K562 (cell line): ENCODE measurements around the gene CRTC3. TPM values are rescaled to one million over a fixed set of nuclear protein-coding genes. Genes with fewer than 3 reads are reported as not detected.

Experiments used
- ATAC-seq: fragments of 200-7000 bp; cut with Tn5 transposase; 3 replicates; pipeline ENCODE4 v1.9.1; 2020; ENCODE audit warnings: moderate library complexity
- BruUV-seq: library from RNA; stranded (reverse); fragments of 400-500 nt; replicated peaks from 2 replicates; lab custom pipeline; 2021; lab: Mats Ljungman, UMichigan
- CTCF ChIA-PET: fragments of 300-600 bp; formaldehyde crosslinking; extraction: SDS; loops from one replicate; lab custom pipeline; 2021; ENCODE audit warnings: low intra/inter-chr PET ratio; lab: Yijun Ruan, JAX
- POLR2A ChIA-PET: fragments of 300-600, 350-650 bp; sonication (Branson Sonifier 250); formaldehyde crosslinking; extraction: SDS; loops from one replicate; lab custom pipeline; 2021; ENCODE audit warnings: antibody characterized with exemption, inconsistent platforms; lab: Yijun Ruan, JAX
- DNase-seq, 4 experiments: peaks; one replicate each; pipeline versions ENCODE4 v3.0.0 to v3.0.0-alpha.2; 2011 to 2018; ENCODE audit warnings: low spot score in 3 of 4, mixed read lengths in 3 of 4; ENCODE audit errors: extremely low read depth in 1 of 4
- FAIRE-seq: peaks from 2 replicates; lab custom pipeline; 2011; peaks lifted over from hg19 to GRCh38; lab: Jason Lieb, UNC
- H2AFZ ChIP-seq: 2 replicates; pipeline ENCODE4 v1.6.0; 2011; ENCODE audit warnings: low read depth, low read length, control low read depth, inconsistent platforms
- H3K27ac ChIP-seq: fragments of 200-600 bp; 3 replicates; pipeline ENCODE4 v1.8.0; 2011; ENCODE audit warnings: low read depth, mild to moderate bottlenecking, control low read depth, inconsistent platforms, low read length, moderate library complexity, mixed read lengths; ENCODE audit errors: extremely low read depth
- H3K27me3 ChIP-seq, 2 experiments: fragments of 300-600 bp in 1 of 2; 2 replicates in 1 of 2; 3 replicates in 1 of 2; pipeline versions ENCODE4 v1.6.0 to v1.8.0; 2011; ENCODE audit warnings: inconsistent platforms in 2 of 2, low read length in 2 of 2, mild to moderate bottlenecking in 1 of 2, mixed read lengths in 1 of 2, moderate library complexity in 1 of 2; ENCODE audit not compliant: control insufficient read depth in 2 of 2, insufficient read depth in 2 of 2
- H3K36me3 ChIP-seq: fragments of 300-600 bp; 3 replicates; pipeline ENCODE4 v1.8.0; 2011; ENCODE audit warnings: mild to moderate bottlenecking, low read length, inconsistent platforms; ENCODE audit not compliant: control insufficient read depth, insufficient read depth
- H3K4me1 ChIP-seq, 2 experiments: fragments of 200-600 bp in 1 of 2; replicated peaks in 1 of 2; 2 replicates in 1 of 2; 3 replicates in 1 of 2; pipeline versions ENCODE4 v1.5.1 to v1.8.0; 2011; ENCODE audit warnings: inconsistent platforms in 2 of 2, low read length in 2 of 2, mild to moderate bottlenecking in 1 of 2, mixed read lengths in 1 of 2, moderate library complexity in 1 of 2; ENCODE audit not compliant: control insufficient read depth in 2 of 2, insufficient read depth in 2 of 2
- H3K4me2 ChIP-seq: 2 replicates; pipeline ENCODE4 v1.6.1; 2011; ENCODE audit warnings: low read length, control low read depth, inconsistent platforms, mixed read lengths; ENCODE audit not compliant: insufficient read depth
- H3K4me3 ChIP-seq: fragments of 200-600 bp; sonication (generic), shearing (Covaris generic); 2 replicates; pipeline ENCODE4 v1.5.1; 2016; ENCODE audit warnings: control low read depth, inconsistent platforms
- H3K79me2 ChIP-seq: fragments of 200-600 bp; 3 replicates; pipeline ENCODE4 v1.8.0; 2011; ENCODE audit warnings: low read length, inconsistent platforms; ENCODE audit not compliant: control insufficient read depth, insufficient read depth
- H3K9ac ChIP-seq, 2 experiments: 2 replicates each; pipeline versions ENCODE4 v1.6.0 to v1.6.1; 2011; ENCODE audit warnings: low read depth in 2 of 2, low read length in 2 of 2, control low read depth in 1 of 2, inconsistent platforms in 1 of 2, mild to moderate bottlenecking in 1 of 2, mixed read lengths in 1 of 2; ENCODE audit not compliant: insufficient read depth in 1 of 2
- H3K9me1 ChIP-seq: one replicate; pipeline ENCODE4 v1.6.0; 2011; ENCODE audit warnings: inconsistent platforms, mild to moderate bottlenecking, low read length, moderate library complexity; ENCODE audit not compliant: control insufficient read depth, insufficient read depth
- H3K9me3 ChIP-seq: replicated peaks from 2 replicates; pipeline ENCODE4 v1.5.1; 2011; ENCODE audit warnings: low read depth, low read length, inconsistent platforms; ENCODE audit not compliant: control insufficient read depth, insufficient read depth
- H4K20me1 ChIP-seq: replicated peaks from 2 replicates; pipeline ENCODE4 v1.6.1; 2011; ENCODE audit warnings: low read length, inconsistent platforms, mixed read lengths; ENCODE audit not compliant: control insufficient read depth, insufficient read depth
- CHD2 ChIP-seq: IDR thresholded peaks from 2 replicates; pipeline ENCODE4 v1.6.1; 2011; ENCODE audit warnings: low read depth, low read length
- CREB1 ChIP-seq, 2 experiments: sonication (generic) in 1 of 2; formaldehyde crosslinking in 1 of 2; IDR thresholded peaks; 2 replicates each; pipeline versions ENCODE4 v1.6.1 to v1.8.0; 2012 to 2022; ENCODE audit warnings: inconsistent platforms in 1 of 2, mild to moderate bottlenecking in 1 of 2, missing genetic modification reagents in 1 of 2, moderate library complexity in 1 of 2
- ETV1 ChIP-seq: fragments of 450-650 bp; conservative IDR thresholded peaks from 2 replicates; pipeline ENCODE4 v1.6.1; 2016; ENCODE audit warnings: missing genetic modification characterization, control low read depth, low read depth, missing compliant biosample characterization
- GTF2F1 ChIP-seq: IDR thresholded peaks from 2 replicates; pipeline ENCODE4 v1.6.1; 2011; ENCODE audit warnings: low read depth, low read length, improper control_type of control experiment
- HSF4 ChIP-seq: fragments of 250-450 bp; sonication (Bioruptor Pico); IDR thresholded peaks from 2 replicates; pipeline ENCODE4 v2.1.2; 2022; ENCODE audit warnings: mild to moderate bottlenecking, moderate library complexity, borderline replicate concordance
- MAFG ChIP-seq: fragments of 450-650 bp; conservative IDR thresholded peaks from 2 replicates; pipeline ENCODE4 v1.6.1; 2016; ENCODE audit warnings: missing genetic modification characterization, missing compliant biosample characterization
- MBD2 ChIP-seq: sonication (generic); IDR thresholded peaks from 2 replicates; pipeline ENCODE4 v1.6.1; 2016; ENCODE audit warnings: low read depth, borderline replicate concordance
- PHF20 ChIP-seq: fragments of 450-650 bp; IDR thresholded peaks from 2 replicates; pipeline ENCODE4 v1.6.1; 2018; ENCODE audit not compliant: partially characterized antibody
- XRCC4 ChIP-seq: IDR thresholded peaks from one replicate; pipeline ENCODE4 v1.6.1; 2011; ENCODE audit not compliant: insufficient read depth, insufficient read length; ENCODE audit errors: extremely low read depth
- ZFX ChIP-seq: sonication (generic); formaldehyde crosslinking; IDR thresholded peaks from 2 replicates; pipeline ENCODE4 v1.8.0; 2022; ENCODE audit warnings: mild to moderate bottlenecking, missing genetic modification reagents, moderate library complexity
- ZNF280A ChIP-seq: fragments of 450-650 bp; IDR thresholded peaks from 2 replicates; pipeline ENCODE4 v1.6.1; 2018; ENCODE audit warnings: mild to moderate bottlenecking, low read depth; ENCODE audit not compliant: partially characterized antibody
- ZNF77 ChIP-seq: fragments of 250-450 bp; sonication (Bioruptor Pico); IDR thresholded peaks from 2 replicates; pipeline ENCODE4 v1.5.0; 2020
- WGBS: fragments of 100-300 bp; shearing (Covaris generic); methylation state at CpG from one replicate; pipeline ENCODE4 v1.1.6; 2016; ENCODE audit warnings: low coverage, mixed read lengths; ENCODE audit not compliant: insufficient coverage; ENCODE audit errors: missing lambda C conversion rate; 5-methylcytosine and 5-hydroxymethylcytosine counted together
- in situ Hi-C: fragments of 300-500 bp; cut with MboI; formaldehyde crosslinking; loops from 4 replicates; pipeline ENCODE4 v1.15.0; 2018; ENCODE audit warnings: inconsistent platforms, mixed read lengths
- intact Hi-C: fragments of 100-400 bp; cut with micrococcal nuclease; formaldehyde crosslinking; loops from 2 replicates; pipeline ENCODE4 v1.14.2; 2022
- polyA plus RNA-seq, 8 experiments: library from polyadenylated mRNA; depleted of rRNA in 4 of 8; stranded (reverse) in 5 of 8; unstranded in 3 of 8; fragments of >200 nt; fragmentation: Nextera tagmentation in 2 of 8; fragmentation: Illumina TruSeq in 1 of 8; extraction: Ambion mirVana in 2 of 8; extraction: Trizol in 1 of 8; gene quantifications; 2 replicates each; pipeline versions ENCODE4 v1.2.1 to v1.2.3, GENCODE V29; 2011 to 2014; ENCODE audit warnings: inconsistent platforms in 1 of 8, missing spikeins in 1 of 8
- total RNA-seq, 7 experiments: library from RNA; depleted of rRNA in 6 of 7; stranded (reverse); fragments of >200 nt in 6 of 7; fragmentation: Illumina TruSeq in 2 of 7; extraction: Trizol in 2 of 7; gene quantifications; 2 replicates each; pipeline versions ENCODE4 v1.2.1 to v1.2.3, GENCODE V29; 2011 to 2021; ENCODE audit warnings: low replicate concordance in 1 of 7
- TF ChIP-seq, protein P1 (sequence below): fragments of 250-450 bp; sonication (Bioruptor Pico); IDR thresholded peaks from 2 replicates; pipeline ENCODE4 v1.5.0; 2021; ENCODE audit warnings: mild to moderate bottlenecking, moderate library complexity
- TF ChIP-seq, protein P2 (sequence below): fragments of 250-450 bp; sonication (Bioruptor Pico); IDR thresholded peaks from 2 replicates; pipeline ENCODE4 v1.8.0; 2022; ENCODE audit warnings: moderate library complexity, mild to moderate bottlenecking, inconsistent platforms
- TF ChIP-seq, protein P3 (sequence below): fragments of 450-650 bp; formaldehyde crosslinking; IDR thresholded peaks from 2 replicates; pipeline ENCODE4 v1.4.0; 2020; ENCODE audit warnings: mild to moderate bottlenecking

The CRTC3 gene
- total and polyA plus RNA-seq, 9 of the 15 experiments (the other 6 are each of a cell fraction or from before 2014, with no cell fraction given), result 1.2 to 19.0 (median 11.6) TPM

DNA sequence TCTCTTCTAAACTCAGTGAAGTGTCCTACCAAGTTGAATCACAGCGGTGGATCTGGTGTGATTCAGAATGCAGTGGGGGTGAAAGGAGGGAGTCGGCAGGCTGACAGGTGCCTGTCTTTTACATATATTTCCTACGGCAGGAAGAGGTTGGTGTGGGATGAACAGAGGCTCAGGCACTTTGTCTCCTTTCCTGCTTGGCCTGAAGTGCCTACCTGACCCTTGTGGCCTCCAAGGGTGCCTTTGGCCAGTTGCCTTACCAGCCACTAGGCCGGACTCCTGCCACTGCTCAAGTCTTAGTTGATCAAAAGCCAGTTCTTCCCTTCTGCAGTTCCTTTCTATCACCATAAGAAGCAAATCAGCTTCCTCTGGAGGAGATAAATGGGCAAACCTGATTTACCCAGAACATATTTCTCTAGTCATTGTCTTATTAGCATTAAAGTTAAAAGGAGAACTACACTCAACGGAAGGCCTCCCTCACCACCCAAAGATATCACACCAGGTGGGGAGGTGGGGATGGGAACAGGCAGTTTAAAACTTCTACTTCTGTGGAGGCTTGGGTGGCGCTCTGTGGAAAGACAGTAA is 52.1 kb downstream of the CRTC3 start:
- in situ Hi-C loops (no loop called here), intact Hi-C loops (no loop called here)
- CTCF ChIA-PET, result no interaction called here
- no peak overlapping the region for H2AFZ ChIP-seq
- POLR2A ChIA-PET, result interaction anchor here (1.6 kb wide), 1 partner anchor 10 kb away, joined by 7 read pairs; no protein-coding TSS in a partner anchor
- DNase-seq (no peak), FAIRE-seq (no peak), ATAC-seq (no peak; the same call in 2 of the 3 replicates)
- H3K4me2 ChIP-seq, result no peak overlapping the region
- no peaks in the 10 kb centered on the region; the same call in 2 of the 3 replicates for H3K79me2 ChIP-seq
- no TSS peak for BruUV-seq
- no peak overlapping the region for H3K27ac ChIP-seq
- no peaks in the 10 kb centered on the region for H4K20me1 ChIP-seq
- no peaks in the 10 kb centered on the region for H3K27me3 ChIP-seq
- H3K9ac ChIP-seq, result no peak overlapping the region
- H3K36me3 ChIP-seq, result no peaks in the 10 kb centered on the region
- WGBS, result 61% methylated on average over 6 of the region's 6 CpGs
- H3K4me3 ChIP-seq, result no peak overlapping the region
- peaks cover 3 to 7% of the 10 kb centered on the region in 2 experiments for H3K4me1 ChIP-seq
- no peaks in the 10 kb centered on the region for H3K9me1 ChIP-seq
- H3K9me3 ChIP-seq, result no peaks in the 10 kb centered on the region
- TF ChIP-seq CHD2 (no peak), MBD2 (no peak), HSF4 (CRISPR knock-in tag) (no peak), PHF20 (no peak), GTF2F1 (no peak), ZNF280A (no peak), XRCC4 (no peak), CREB1 (IDR thresholded peaks at IDR 0.05) (no peak), CREB1 (CRISPR knock-in tag; IDR thresholded peaks at IDR 0.05) (no peak), ETV1 (tag) (no peak), ZFX (CRISPR knock-in tag) (no peak), ZNF77 (CRISPR knock-in tag) (no peak), MAFG (tag) (no peak)
- TF ChIP-seq, protein P1, sequence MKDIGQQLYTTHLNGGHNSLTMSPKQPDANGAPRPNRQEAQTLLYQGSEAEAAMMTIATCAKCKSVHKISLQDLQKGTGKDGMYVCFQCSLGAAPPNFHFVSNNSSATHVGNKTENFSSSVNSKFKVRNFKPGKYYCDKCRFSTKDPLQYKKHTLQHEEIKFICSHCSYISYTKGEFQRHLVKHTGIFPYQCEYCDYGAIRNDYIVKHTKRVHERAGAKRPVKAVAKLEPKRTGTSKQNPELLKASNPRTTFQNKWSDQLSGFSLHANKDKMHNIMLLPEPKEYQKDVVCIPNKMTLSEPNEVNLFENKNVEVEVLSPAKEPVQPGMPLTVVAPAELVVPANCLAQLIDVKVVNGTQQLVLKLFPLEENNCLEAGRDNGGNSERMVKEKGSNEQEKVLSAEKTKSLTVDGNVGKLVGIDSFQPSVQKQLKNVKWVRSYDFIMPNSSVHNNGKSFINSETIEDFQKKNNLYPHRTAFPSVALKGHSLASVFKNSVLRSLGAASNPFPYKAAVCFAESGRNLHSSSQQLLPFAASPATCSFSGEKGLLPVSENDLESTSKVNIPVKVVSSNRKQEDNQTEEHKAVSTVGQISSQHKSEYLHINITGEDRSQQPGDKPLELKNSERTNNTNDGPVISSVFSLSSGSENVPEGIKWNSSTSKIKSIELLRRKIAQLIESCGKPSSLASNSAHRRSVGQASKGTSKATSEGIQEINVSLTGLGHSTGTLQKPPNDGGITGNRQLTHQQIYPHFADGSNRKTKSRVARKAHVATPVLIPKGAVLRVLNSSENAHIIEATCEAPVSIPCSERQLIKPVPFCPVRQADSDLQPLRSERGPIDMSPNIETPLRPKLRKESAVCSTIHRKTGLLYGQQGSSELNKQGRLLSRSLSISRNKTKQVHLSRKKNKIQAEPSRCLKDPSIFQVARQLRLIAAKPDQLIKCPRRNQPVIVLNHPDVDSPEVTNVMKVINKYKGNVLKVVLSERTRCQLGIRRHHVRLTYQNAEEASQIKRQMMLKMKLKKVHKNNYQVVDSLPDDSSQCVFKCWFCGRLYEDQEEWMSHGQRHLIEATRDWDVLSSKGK (CRISPR knock-in tag), result no peak
- TF ChIP-seq, protein P2, sequence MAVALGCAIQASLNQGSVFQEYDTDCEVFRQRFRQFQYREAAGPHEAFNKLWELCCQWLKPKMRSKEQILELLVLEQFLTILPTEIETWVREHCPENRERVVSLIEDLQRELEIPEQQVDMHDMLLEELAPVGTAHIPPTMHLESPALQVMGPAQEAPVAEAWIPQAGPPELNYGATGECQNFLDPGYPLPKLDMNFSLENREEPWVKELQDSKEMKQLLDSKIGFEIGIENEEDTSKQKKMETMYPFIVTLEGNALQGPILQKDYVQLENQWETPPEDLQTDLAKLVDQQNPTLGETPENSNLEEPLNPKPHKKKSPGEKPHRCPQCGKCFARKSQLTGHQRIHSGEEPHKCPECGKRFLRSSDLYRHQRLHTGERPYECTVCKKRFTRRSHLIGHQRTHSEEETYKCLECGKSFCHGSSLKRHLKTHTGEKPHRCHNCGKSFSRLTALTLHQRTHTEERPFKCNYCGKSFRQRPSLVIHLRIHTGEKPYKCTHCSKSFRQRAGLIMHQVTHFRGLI (CRISPR knock-in tag), result no peak
- TF ChIP-seq, protein P3, sequence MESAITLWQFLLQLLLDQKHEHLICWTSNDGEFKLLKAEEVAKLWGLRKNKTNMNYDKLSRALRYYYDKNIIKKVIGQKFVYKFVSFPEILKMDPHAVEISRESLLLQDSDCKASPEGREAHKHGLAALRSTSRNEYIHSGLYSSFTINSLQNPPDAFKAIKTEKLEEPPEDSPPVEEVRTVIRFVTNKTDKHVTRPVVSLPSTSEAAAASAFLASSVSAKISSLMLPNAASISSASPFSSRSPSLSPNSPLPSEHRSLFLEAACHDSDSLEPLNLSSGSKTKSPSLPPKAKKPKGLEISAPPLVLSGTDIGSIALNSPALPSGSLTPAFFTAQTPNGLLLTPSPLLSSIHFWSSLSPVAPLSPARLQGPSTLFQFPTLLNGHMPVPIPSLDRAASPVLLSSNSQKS (CRISPR knock-in tag), result no peak
